Measurements from ENCODE around the gene PDZD7.

The PDZD7 gene

GRCh38 chr10:101050208-101051069, 19.5 kb upstream of the PDZD7 start:
- Histone ChIP-seq H3K27ac (ENCODE audit: low read depth, low read length) (no peak overlapping the region), H3K36me3 (ENCODE audit: control insufficient read depth in 1 of 2, insufficient read depth in 2 of 2, low read length in 2 of 2) (no peaks in the 10 kb centered on the region), H3K4me3 (ENCODE audit: low read depth in 1 of 2, low read length in 2 of 2) (peak overlapping the region; percentile 53 to 57), H3K9ac (ENCODE audit: low read depth in 1 of 2, low read length in 2 of 2) (peak overlapping the region; percentile 25 to 49), H3K27me3 (ENCODE audit: control insufficient read depth in 1 of 2, insufficient read depth in 2 of 2, low read length in 2 of 2) (peaks cover 37 to 39% of the 10 kb centered on the region in 2 donors), H3K9me3 (ENCODE audit: control insufficient read depth in 1 of 2, low read length in 2 of 2) (no peaks in the 10 kb centered on the region), H3K4me1 (ENCODE audit: control insufficient read depth in 1 of 2, insufficient read depth in 2 of 2, low read length in 2 of 2) (peaks cover 18 to 22% of the 10 kb centered on the region in 2 donors)

- H3K27me3 ChIP-seq (ENCODE audit: control insufficient read depth in 1 of 2, insufficient read depth in 2 of 2, low read length in 2 of 2): peaks cover 37 to 39% of the 10 kb centered on the region in 2 donors
Observed at GRCh38 chr10:101047961-101048892, 17.3 kb upstream of the PDZD7 start.

GRCh38 chr10:101047268-101047667, 16.3 kb upstream of the PDZD7 start:
- no peaks in the 10 kb centered on the region for H3K36me3 ChIP-seq (ENCODE audit: control insufficient read depth in 1 of 2, insufficient read depth in 2 of 2, low read length in 2 of 2)
- H3K27ac ChIP-seq (ENCODE audit: low read depth, low read length): no peak overlapping the region
- H3K4me3 ChIP-seq (ENCODE audit: low read depth in 1 of 2, low read length in 2 of 2): no peak overlapping the region
- H3K4me1 ChIP-seq (ENCODE audit: control insufficient read depth in 1 of 2, insufficient read depth in 2 of 2, low read length in 2 of 2): peaks cover 22 to 26% of the 10 kb centered on the region in 2 donors
- peaks cover 37 to 39% of the 10 kb centered on the region in 2 donors for H3K27me3 ChIP-seq (ENCODE audit: control insufficient read depth in 1 of 2, insufficient read depth in 2 of 2, low read length in 2 of 2)
- no peak overlapping the region for H3K9ac ChIP-seq (ENCODE audit: low read depth in 1 of 2, low read length in 2 of 2)
- no peaks in the 10 kb centered on the region for H3K9me3 ChIP-seq (ENCODE audit: control insufficient read depth in 1 of 2, low read length in 2 of 2)

More at GRCh38 chr10:101047961-101048892, 17.3 kb upstream of the PDZD7 start:
- Histone ChIP-seq H3K4me1 (ENCODE audit: control insufficient read depth in 1 of 2, insufficient read depth in 2 of 2, low read length in 2 of 2) (peaks cover 18 to 21% of the 10 kb centered on the region in 2 donors), H3K36me3 (ENCODE audit: control insufficient read depth in 1 of 2, insufficient read depth in 2 of 2, low read length in 2 of 2) (no peaks in the 10 kb centered on the region), H3K27ac (ENCODE audit: low read depth, low read length) (no peak overlapping the region), H3K9me3 (ENCODE audit: control insufficient read depth in 1 of 2, low read length in 2 of 2) (no peaks in the 10 kb centered on the region), H3K9ac (ENCODE audit: low read depth in 1 of 2, low read length in 2 of 2) (no peak overlapping the region), H3K4me3 (ENCODE audit: low read depth in 1 of 2, low read length in 2 of 2) (no peak overlapping the region)

- Histone ChIP-seq H3K27ac (ENCODE audit: low read depth, low read length) (no peak overlapping the region), H3K4me3 (ENCODE audit: low read depth in 1 of 2, low read length in 2 of 2) (no peak overlapping the region), H3K4me1 (ENCODE audit: control insufficient read depth in 1 of 2, insufficient read depth in 2 of 2, low read length in 2 of 2) (peaks cover 29 to 33% of the 10 kb centered on the region in 2 donors), H3K9ac (ENCODE audit: low read depth in 1 of 2, low read length in 2 of 2) (no peak overlapping the region), H3K9me3 (ENCODE audit: control insufficient read depth in 1 of 2, low read length in 2 of 2) (no peaks in the 10 kb centered on the region), H3K27me3 (ENCODE audit: control insufficient read depth in 1 of 2, insufficient read depth in 2 of 2, low read length in 2 of 2) (peaks cover 37 to 39% of the 10 kb centered on the region in 2 donors), H3K36me3 (ENCODE audit: control insufficient read depth in 1 of 2, insufficient read depth in 2 of 2, low read length in 2 of 2) (no peaks in the 10 kb centered on the region)
Observed at GRCh38 chr10:101046332-101047238, 15.7 kb upstream of the PDZD7 start.

GRCh38 chr10:101044117-101044516, 13.2 kb upstream of the PDZD7 start:
- H3K27me3 ChIP-seq (ENCODE audit: control insufficient read depth in 1 of 2, insufficient read depth in 2 of 2, low read length in 2 of 2): peaks cover 25 to 26% of the 10 kb centered on the region in 2 donors
- H3K36me3 ChIP-seq (ENCODE audit: control insufficient read depth in 1 of 2, insufficient read depth in 2 of 2, low read length in 2 of 2): peaks cover 7 to 11% of the 10 kb centered on the region in 2 donors
- H3K9ac ChIP-seq (ENCODE audit: low read depth in 1 of 2, low read length in 2 of 2): no peak overlapping the region
- no peaks in the 10 kb centered on the region for H3K9me3 ChIP-seq (ENCODE audit: control insufficient read depth in 1 of 2, low read length in 2 of 2)
- no peak overlapping the region for H3K27ac ChIP-seq (ENCODE audit: low read depth, low read length)
- H3K4me3 ChIP-seq (ENCODE audit: low read depth in 1 of 2, low read length in 2 of 2): no peak overlapping the region
- peaks cover 28 to 31% of the 10 kb centered on the region in 2 donors for H3K4me1 ChIP-seq (ENCODE audit: control insufficient read depth in 1 of 2, insufficient read depth in 2 of 2, low read length in 2 of 2)

GRCh38 chr10:101043363-101043707, 12.4 kb upstream of the PDZD7 start:
- Histone ChIP-seq H3K9ac (ENCODE audit: low read depth in 1 of 2, low read length in 2 of 2) (peak overlapping the region; percentile 62 to 90), H3K27ac (ENCODE audit: low read depth, low read length) (peak overlapping the region; percentile 76), H3K9me3 (ENCODE audit: control insufficient read depth in 1 of 2, low read length in 2 of 2) (no peaks in the 10 kb centered on the region), H3K4me3 (ENCODE audit: low read depth in 1 of 2, low read length in 2 of 2) (peak overlapping the region; percentile 55 to 82), H3K27me3 (ENCODE audit: control insufficient read depth in 1 of 2, insufficient read depth in 2 of 2, low read length in 2 of 2) (peaks cover 18% of the 10 kb centered on the region in 2 donors), H3K36me3 (ENCODE audit: control insufficient read depth in 1 of 2, insufficient read depth in 2 of 2, low read length in 2 of 2) (peaks cover 12 to 18% of the 10 kb centered on the region in 2 donors), H3K4me1 (ENCODE audit: control insufficient read depth in 1 of 2, insufficient read depth in 2 of 2, low read length in 2 of 2) (peaks cover 24 to 25% of the 10 kb centered on the region in 2 donors)

GRCh38 chr10:101042667-101043362, 11.9 kb upstream of the PDZD7 start:
- H3K4me3 ChIP-seq (ENCODE audit: low read depth in 1 of 2, low read length in 2 of 2): peak overlapping the region; percentile 55 to 82
- H3K9me3 ChIP-seq (ENCODE audit: control insufficient read depth in 1 of 2, low read length in 2 of 2): no peaks in the 10 kb centered on the region
- peaks cover 13 to 16% of the 10 kb centered on the region in 2 donors for H3K27me3 ChIP-seq (ENCODE audit: control insufficient read depth in 1 of 2, insufficient read depth in 2 of 2, low read length in 2 of 2)
- H3K36me3 ChIP-seq (ENCODE audit: control insufficient read depth in 1 of 2, insufficient read depth in 2 of 2, low read length in 2 of 2): peaks cover 18 to 23% of the 10 kb centered on the region in 2 donors
- H3K9ac ChIP-seq (ENCODE audit: low read depth in 1 of 2, low read length in 2 of 2): peak overlapping the region; percentile 62 to 90
- H3K4me1 ChIP-seq (ENCODE audit: control insufficient read depth in 1 of 2, insufficient read depth in 2 of 2, low read length in 2 of 2): peaks cover 22% of the 10 kb centered on the region in 2 donors
- peak overlapping the region; percentile 76 for H3K27ac ChIP-seq (ENCODE audit: low read depth, low read length)

GRCh38 chr10:101042118-101042517, 11.2 kb upstream of the PDZD7 start:
- no peaks in the 10 kb centered on the region for H3K9me3 ChIP-seq (ENCODE audit: control insufficient read depth in 1 of 2, low read length in 2 of 2)
- H3K27me3 ChIP-seq (ENCODE audit: control insufficient read depth in 1 of 2, insufficient read depth in 2 of 2, low read length in 2 of 2): peaks cover 7 to 9% of the 10 kb centered on the region in 2 donors
- H3K4me1 ChIP-seq (ENCODE audit: control insufficient read depth in 1 of 2, insufficient read depth in 2 of 2, low read length in 2 of 2): peaks cover 22 to 27% of the 10 kb centered on the region in 2 donors
- H3K9ac ChIP-seq (ENCODE audit: low read depth in 1 of 2, low read length in 2 of 2): peak overlapping the region; percentile 62 to 90
- peak overlapping the region; percentile 55 to 82 for H3K4me3 ChIP-seq (ENCODE audit: low read depth in 1 of 2, low read length in 2 of 2)
- H3K27ac ChIP-seq (ENCODE audit: low read depth, low read length): peak overlapping the region; percentile 76
- peaks cover 25 to 30% of the 10 kb centered on the region in 2 donors for H3K36me3 ChIP-seq (ENCODE audit: control insufficient read depth in 1 of 2, insufficient read depth in 2 of 2, low read length in 2 of 2)

- H3K4me3 ChIP-seq (ENCODE audit: low read depth in 1 of 2, low read length in 2 of 2): no peak overlapping the region
- peak overlapping the region in 1 of 2 donors; percentile 90 for H3K9ac ChIP-seq (ENCODE audit: low read depth in 1 of 2, low read length in 2 of 2)
- peaks cover 30 to 35% of the 10 kb centered on the region in 2 donors for H3K4me1 ChIP-seq (ENCODE audit: control insufficient read depth in 1 of 2, insufficient read depth in 2 of 2, low read length in 2 of 2)
- H3K27me3 ChIP-seq (ENCODE audit: control insufficient read depth in 1 of 2, insufficient read depth in 2 of 2, low read length in 2 of 2): peaks cover under 1% of the 10 kb centered on the region in 2 donors
- peaks cover 32 to 38% of the 10 kb centered on the region in 2 donors for H3K36me3 ChIP-seq (ENCODE audit: control insufficient read depth in 1 of 2, insufficient read depth in 2 of 2, low read length in 2 of 2)
- H3K9me3 ChIP-seq (ENCODE audit: control insufficient read depth in 1 of 2, low read length in 2 of 2): no peaks in the 10 kb centered on the region
- H3K27ac ChIP-seq (ENCODE audit: low read depth, low read length): no peak overlapping the region
Observed at GRCh38 chr10:101041252-101041761, 10.4 kb upstream of the PDZD7 start.
